ENCODE results near the gene ZDHHC9.

ZDHHC9 gene

GRCh38 chrX:129802863-129803262, 40.8 kb downstream of the ZDHHC9 start:
- ChIA-PET POLR2A (no interaction called here), CTCF (interaction anchor here (0.7 to 1.6 kb wide), 2 partner anchors 21 to 45 kb away, joined by 3 to 5 read pairs; no protein-coding TSS in a partner anchor)
- WGBS (ENCODE audit: insufficient coverage): no CpG with 5 or more reads among the region's 1 CpG
- Histone ChIP-seq H3K27ac (ENCODE audit: insufficient read depth in 1 of 2, low read depth in 1 of 2, low read length in 2 of 2, poor library complexity in 1 of 2, severe bottlenecking in 2 of 2) (no peak overlapping the region), H3K4me3 (ENCODE audit: control insufficient read depth in 1 of 7, extremely low read depth in 1 of 7, insufficient read depth in 4 of 7, low read depth in 2 of 7, low read length in 6 of 7) (no peak overlapping the region), H3K36me3 (ENCODE audit: control insufficient read depth in 4 of 4, insufficient read depth in 4 of 4, low read length in 3 of 4) (peaks cover under 1 to 14% (median 7%) of the 10 kb centered on the region in 4 experiments), H3K27me3 (replicated peaks in 2 of 5; ENCODE audit: control insufficient read depth in 4 of 5, insufficient read depth in 5 of 5, low read length in 4 of 5) (no peaks in the 10 kb centered on the region), H3K9me3 (ENCODE audit: control extremely low read depth in 1 of 5, control insufficient read depth in 4 of 5, insufficient read depth in 2 of 5, low read depth in 1 of 5, low read length in 4 of 5) (no peaks in the 10 kb centered on the region), H3K4me1 (ENCODE audit: control extremely low read depth in 1 of 4, control insufficient read depth in 4 of 4, insufficient read depth in 4 of 4, low read length in 3 of 4) (peaks cover 0 to 10% (median 4%) of the 10 kb centered on the region in 4 experiments)
- no peak for DNase-seq

DNA sequence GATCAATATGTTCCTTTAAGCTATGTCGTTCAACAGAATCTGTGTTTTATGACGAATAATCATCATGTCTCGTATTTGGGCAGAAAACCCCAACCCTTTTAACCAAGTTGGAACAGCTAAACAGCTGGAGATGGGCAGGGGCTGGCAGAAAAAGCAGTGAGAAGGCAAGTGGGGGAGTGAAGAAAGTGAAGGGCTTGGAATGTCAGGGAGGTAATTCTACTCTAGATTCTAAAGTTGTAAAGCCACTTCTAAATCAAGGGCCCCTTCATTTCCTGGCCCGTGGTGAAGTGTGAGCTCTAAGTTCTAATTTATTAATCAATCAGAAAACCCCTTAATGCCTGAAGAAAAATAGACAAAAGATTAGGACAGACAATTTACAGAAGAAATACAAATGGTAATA, 43.5 kb downstream of the ZDHHC9 start:
- Histone ChIP-seq H3K4me3 (ENCODE audit: control insufficient read depth in 1 of 7, extremely low read depth in 1 of 7, insufficient read depth in 4 of 7, low read depth in 2 of 7, low read length in 6 of 7) (no peak overlapping the region), H3K27ac (ENCODE audit: insufficient read depth in 1 of 2, low read depth in 1 of 2, low read length in 2 of 2, poor library complexity in 1 of 2, severe bottlenecking in 2 of 2) (no peak overlapping the region), H3K4me1 (ENCODE audit: control extremely low read depth in 1 of 4, control insufficient read depth in 4 of 4, insufficient read depth in 4 of 4, low read length in 3 of 4) (peaks cover 0 to 8% (median 3%) of the 10 kb centered on the region in 4 experiments), H3K36me3 (ENCODE audit: control insufficient read depth in 4 of 4, insufficient read depth in 4 of 4, low read length in 3 of 4) (peaks cover 5 to 23% (median 13%) of the 10 kb centered on the region in 4 experiments), H3K27me3 (replicated peaks in 2 of 5; ENCODE audit: control insufficient read depth in 4 of 5, insufficient read depth in 5 of 5, low read length in 4 of 5) (no peaks in the 10 kb centered on the region), H3K9me3 (ENCODE audit: control extremely low read depth in 1 of 5, control insufficient read depth in 4 of 5, insufficient read depth in 2 of 5, low read depth in 1 of 5, low read length in 4 of 5) (no peaks in the 10 kb centered on the region)
- ChIA-PET POLR2A (interaction anchor here (0.6 kb wide), 1 partner anchor 15 kb away, joined by 3 read pairs; no protein-coding TSS in a partner anchor), CTCF (no interaction called here)
- DNase-seq: no peak
- no CpG with 5 or more reads among the region's 4 CpGs for WGBS (ENCODE audit: insufficient coverage)

DNA sequence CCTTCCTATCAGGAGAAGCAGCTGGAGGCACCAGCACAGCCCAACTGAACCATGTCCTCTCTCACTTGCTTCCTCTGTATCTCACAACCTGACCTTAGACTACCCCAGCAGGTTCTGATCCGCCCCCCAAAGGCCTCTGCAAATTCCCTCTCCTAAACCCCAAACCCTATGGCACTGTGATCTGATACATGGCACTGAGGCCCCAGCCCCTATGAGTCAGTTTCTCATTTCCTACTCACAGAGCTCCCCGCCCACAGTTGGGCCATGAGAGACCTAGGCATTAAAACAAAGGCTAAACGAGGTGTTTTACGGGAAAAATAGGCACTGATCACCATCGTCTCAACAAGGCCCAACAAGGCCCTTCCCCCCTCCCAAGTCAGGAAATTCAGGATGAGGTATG, 44.8 kb downstream of the ZDHHC9 start:
- CTCF ChIA-PET: interaction anchor here (1.1 to 2.1 kb wide), 3 partner anchors 40 to 55 kb away, joined by 3 to 7 read pairs (median 6); no protein-coding TSS in a partner anchor
- Histone ChIP-seq H3K4me3 (ENCODE audit: control insufficient read depth in 1 of 7, extremely low read depth in 1 of 7, insufficient read depth in 4 of 7, low read depth in 2 of 7, low read length in 6 of 7) (no peak overlapping the region), H3K36me3 (ENCODE audit: control insufficient read depth in 4 of 4, insufficient read depth in 4 of 4, low read length in 3 of 4) (peaks cover 5 to 36% (median 20%) of the 10 kb centered on the region in 4 experiments), H3K27me3 (replicated peaks in 2 of 5; ENCODE audit: control insufficient read depth in 4 of 5, insufficient read depth in 5 of 5, low read length in 4 of 5) (no peaks in the 10 kb centered on the region), H3K27ac (ENCODE audit: insufficient read depth in 1 of 2, low read depth in 1 of 2, low read length in 2 of 2, poor library complexity in 1 of 2, severe bottlenecking in 2 of 2) (peak overlapping the region in 1 of 2 experiments; percentile 7), H3K4me1 (ENCODE audit: control extremely low read depth in 1 of 4, control insufficient read depth in 4 of 4, insufficient read depth in 4 of 4, low read length in 3 of 4) (peaks cover 0 to 2% (median 0%) of the 10 kb centered on the region in 4 experiments), H3K9me3 (ENCODE audit: control extremely low read depth in 1 of 5, control insufficient read depth in 4 of 5, insufficient read depth in 2 of 5, low read depth in 1 of 5, low read length in 4 of 5) (no peaks in the 10 kb centered on the region)
- POLR2A ChIA-PET: interaction anchor here (1.5 kb wide), 1 partner anchor 19 kb away, joined by 3 read pairs; the partner anchor contains the start of gene SASH3
- DNase-seq: no peak
- 76% methylated on average over 4 of the region's 5 CpGs for WGBS (ENCODE audit: insufficient coverage)

GRCh38 chrX:129798456-129798855, 45.2 kb downstream of the ZDHHC9 start:
- ChIA-PET CTCF (interaction anchor here (0.9 to 2.1 kb wide), 3 partner anchors 32 to 55 kb away, joined by 3 to 7 read pairs (median 3); no protein-coding TSS in a partner anchor), POLR2A (interaction anchor here (1.5 kb wide), 1 partner anchor 19 kb away, joined by 3 read pairs; the partner anchor contains the start of gene SASH3)
- no peak overlapping the region for H3K4me3 ChIP-seq (ENCODE audit: control insufficient read depth in 1 of 7, extremely low read depth in 1 of 7, insufficient read depth in 4 of 7, low read depth in 2 of 7, low read length in 6 of 7)
- no peak for DNase-seq
- 100% methylated on average over 3 of the region's 3 CpGs for WGBS (ENCODE audit: insufficient coverage)
- H3K27ac ChIP-seq (ENCODE audit: insufficient read depth in 1 of 2, low read depth in 1 of 2, low read length in 2 of 2, poor library complexity in 1 of 2, severe bottlenecking in 2 of 2): peak overlapping the region in 1 of 2 experiments; percentile 7
- no peaks in the 10 kb centered on the region for H3K27me3 ChIP-seq (replicated peaks in 2 of 5; ENCODE audit: control insufficient read depth in 4 of 5, insufficient read depth in 5 of 5, low read length in 4 of 5)
- peaks cover 0 to 2% (median 0%) of the 10 kb centered on the region in 4 experiments for H3K4me1 ChIP-seq (ENCODE audit: control extremely low read depth in 1 of 4, control insufficient read depth in 4 of 4, insufficient read depth in 4 of 4, low read length in 3 of 4)
- no peaks in the 10 kb centered on the region for H3K9me3 ChIP-seq (ENCODE audit: control extremely low read depth in 1 of 5, control insufficient read depth in 4 of 5, insufficient read depth in 2 of 5, low read depth in 1 of 5, low read length in 4 of 5)
- H3K36me3 ChIP-seq (ENCODE audit: control insufficient read depth in 4 of 4, insufficient read depth in 4 of 4, low read length in 3 of 4): peaks cover 5 to 40% (median 24%) of the 10 kb centered on the region in 4 experiments

DNA sequence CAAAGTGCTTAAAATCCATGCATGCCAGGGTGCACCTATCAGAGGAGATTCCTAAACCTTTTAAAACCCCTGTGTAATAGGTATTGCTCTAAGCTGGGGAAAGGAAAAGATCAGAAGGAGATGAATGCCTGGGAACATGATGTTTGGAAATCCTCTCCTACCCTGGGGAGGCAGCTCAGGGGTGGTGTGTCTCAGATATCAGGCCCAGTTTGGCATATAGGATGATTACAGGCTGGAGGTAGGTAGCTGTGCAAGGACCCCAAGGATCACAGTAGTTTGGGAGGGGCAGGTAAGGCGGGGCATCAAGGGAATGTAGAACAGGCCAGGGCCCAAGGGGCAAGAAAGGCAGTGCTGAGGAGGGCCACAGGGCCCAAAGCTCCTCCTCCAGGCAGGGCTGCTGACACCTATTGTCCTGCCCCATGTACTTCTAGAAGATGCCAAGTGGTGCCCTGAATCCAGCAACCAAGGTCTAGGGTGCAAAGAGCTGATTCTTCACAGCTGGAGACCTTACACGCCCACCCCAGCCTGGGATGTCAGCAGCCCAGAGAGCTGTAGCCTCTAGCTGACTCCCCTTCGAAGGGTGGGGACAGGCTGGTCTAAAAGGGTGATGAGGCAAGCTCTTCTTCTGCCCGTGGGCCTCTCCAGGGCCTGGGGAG, 46.3 kb downstream of the ZDHHC9 start:
- no peaks in the 10 kb centered on the region for H3K27me3 ChIP-seq (replicated peaks in 2 of 5; ENCODE audit: control insufficient read depth in 4 of 5, insufficient read depth in 5 of 5, low read length in 4 of 5)
- H3K9me3 ChIP-seq (ENCODE audit: control extremely low read depth in 1 of 5, control insufficient read depth in 4 of 5, insufficient read depth in 2 of 5, low read depth in 1 of 5, low read length in 4 of 5): no peaks in the 10 kb centered on the region
- DNase-seq: no peak
- H3K36me3 ChIP-seq (ENCODE audit: control insufficient read depth in 4 of 4, insufficient read depth in 4 of 4, low read length in 3 of 4): peaks cover 10 to 50% (median 30%) of the 10 kb centered on the region in 4 experiments
- H3K27ac ChIP-seq (ENCODE audit: insufficient read depth in 1 of 2, low read depth in 1 of 2, low read length in 2 of 2, poor library complexity in 1 of 2, severe bottlenecking in 2 of 2): no peak overlapping the region
- peaks cover 0 to 2% (median 0%) of the 10 kb centered on the region in 4 experiments for H3K4me1 ChIP-seq (ENCODE audit: control extremely low read depth in 1 of 4, control insufficient read depth in 4 of 4, insufficient read depth in 4 of 4, low read length in 3 of 4)
- ChIA-PET POLR2A (no interaction called here), CTCF (interaction anchor here (0.9 to 2.1 kb wide), 4 partner anchors 20 to 41 kb away, joined by 3 to 7 read pairs (median 4); no protein-coding TSS in a partner anchor)
- WGBS (ENCODE audit: insufficient coverage): 92% methylated on average over 4 of the region's 4 CpGs
- no peak overlapping the region for H3K4me3 ChIP-seq (ENCODE audit: control insufficient read depth in 1 of 7, extremely low read depth in 1 of 7, insufficient read depth in 4 of 7, low read depth in 2 of 7, low read length in 6 of 7)

- CTCF ChIA-PET: interaction anchor here (0.8 to 2.6 kb wide), 6 partner anchors 8 to 187 kb away, joined by 3 to 14 read pairs (median 3); no protein-coding TSS in a partner anchor
- no peaks in the 10 kb centered on the region for H3K9me3 ChIP-seq (ENCODE audit: control extremely low read depth in 1 of 5, control insufficient read depth in 4 of 5, insufficient read depth in 2 of 5, low read depth in 1 of 5, low read length in 4 of 5)
- no peak overlapping the region for H3K4me3 ChIP-seq (ENCODE audit: control insufficient read depth in 1 of 7, extremely low read depth in 1 of 7, insufficient read depth in 4 of 7, low read depth in 2 of 7, low read length in 6 of 7)
- H3K27ac ChIP-seq (ENCODE audit: insufficient read depth in 1 of 2, low read depth in 1 of 2, low read length in 2 of 2, poor library complexity in 1 of 2, severe bottlenecking in 2 of 2): no peak overlapping the region
- 82% methylated on average over 1 of the region's 1 CpG for WGBS (ENCODE audit: insufficient coverage)
- H3K4me1 ChIP-seq (ENCODE audit: control extremely low read depth in 1 of 4, control insufficient read depth in 4 of 4, insufficient read depth in 4 of 4, low read length in 3 of 4): peaks cover 0 to 2% (median 0%) of the 10 kb centered on the region in 4 experiments
- POLR2A ChIA-PET: interaction anchor here (1.1 kb wide), 1 partner anchor 36 kb away, joined by 3 read pairs; no protein-coding TSS in a partner anchor
- H3K36me3 ChIP-seq (ENCODE audit: control insufficient read depth in 4 of 4, insufficient read depth in 4 of 4, low read length in 3 of 4): peaks cover 12 to 67% (median 40%) of the 10 kb centered on the region in 4 experiments
- DNase-seq: no peak
- no peaks in the 10 kb centered on the region for H3K27me3 ChIP-seq (replicated peaks in 2 of 5; ENCODE audit: control insufficient read depth in 4 of 5, insufficient read depth in 5 of 5, low read length in 4 of 5)
Observed at GRCh38 chrX:129795584-129795983, 48.1 kb downstream of the ZDHHC9 start.

All from common myeloid progenitor, CD34-positive (primary cell).